ENCODE measurements around the gene C8G.

Gene C8G

GRCh38 chr9:136964833-136965422 lies 19.9 kb downstream of the C8G start:
- no peak for DNase-seq (ENCODE audit: low read depth in 4 of 4, low spot score in 1 of 4)

GRCh38 chr9:136965771-136966484 lies 20.9 kb downstream of the C8G start:
- no peak for DNase-seq (ENCODE audit: low read depth in 4 of 4, low spot score in 1 of 4)

DNA sequence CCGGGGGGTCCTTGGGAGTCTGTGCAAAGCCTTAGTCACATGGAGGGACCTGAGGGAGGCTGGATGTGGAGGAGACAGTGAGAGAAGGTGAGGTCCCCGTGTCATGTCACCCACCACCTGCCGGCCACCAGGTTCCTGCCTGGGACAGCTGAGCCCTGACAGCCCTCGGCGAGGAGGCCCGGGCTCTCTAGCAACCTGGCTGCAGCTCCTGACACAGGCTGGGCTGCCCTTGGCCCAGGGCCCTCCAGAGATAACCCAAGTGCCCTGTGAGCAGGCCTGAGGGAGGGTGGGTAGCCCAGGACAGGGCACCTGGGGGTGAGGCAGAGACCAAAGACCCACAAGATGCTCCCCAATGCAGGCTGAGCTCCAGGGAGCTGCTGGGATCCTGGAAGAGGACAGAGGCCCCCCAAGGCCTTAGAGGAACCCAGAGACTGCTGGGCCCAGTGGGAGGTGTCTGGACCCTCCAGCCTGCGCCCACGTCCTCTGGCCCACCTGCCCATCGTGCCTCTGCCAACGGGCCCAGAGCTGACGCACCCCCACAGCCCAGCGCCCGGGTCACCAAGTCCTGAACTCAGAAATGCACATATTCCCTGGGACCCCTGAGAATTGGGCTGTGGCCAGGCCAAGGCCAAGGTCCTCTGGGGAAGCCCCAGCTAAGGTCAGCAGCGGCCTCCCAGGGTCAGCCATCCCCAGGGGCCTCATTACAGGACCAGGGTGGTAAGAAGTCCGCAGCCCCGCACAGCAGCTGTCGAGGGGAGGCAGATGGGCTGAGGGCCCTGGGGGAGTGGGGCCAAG lies 23.5 kb downstream of the C8G start:
- DNase-seq (ENCODE audit: low read depth in 4 of 4, low spot score in 1 of 4) = no peak

DNA sequence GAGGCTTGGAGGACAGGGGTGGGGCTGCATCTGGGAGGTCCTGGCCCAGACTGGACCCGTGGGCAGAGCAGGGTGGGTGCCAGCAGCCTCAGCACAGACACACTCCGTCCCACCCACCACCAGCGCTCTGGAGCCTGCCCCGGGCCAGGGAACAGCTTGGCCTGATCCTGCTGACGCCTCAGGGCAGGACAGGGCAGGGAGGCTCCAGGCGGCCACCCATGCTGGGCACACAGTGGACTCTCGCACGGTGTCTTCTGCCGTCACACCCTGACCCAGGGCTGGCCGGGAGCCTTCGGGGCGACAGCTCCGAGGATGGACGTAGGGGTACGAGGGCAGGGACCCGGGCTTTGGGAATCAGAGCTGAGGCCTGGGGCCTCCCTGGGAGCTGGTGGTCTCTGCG lies 24.1 kb downstream of the C8G start:
- no peak for DNase-seq (ENCODE audit: low read depth in 4 of 4, low spot score in 1 of 4)

GRCh38 chr9:136969774-136970173 lies 24.7 kb downstream of the C8G start:
- DNase-seq (ENCODE audit: low read depth in 4 of 4, low spot score in 1 of 4) = no peak

DNA sequence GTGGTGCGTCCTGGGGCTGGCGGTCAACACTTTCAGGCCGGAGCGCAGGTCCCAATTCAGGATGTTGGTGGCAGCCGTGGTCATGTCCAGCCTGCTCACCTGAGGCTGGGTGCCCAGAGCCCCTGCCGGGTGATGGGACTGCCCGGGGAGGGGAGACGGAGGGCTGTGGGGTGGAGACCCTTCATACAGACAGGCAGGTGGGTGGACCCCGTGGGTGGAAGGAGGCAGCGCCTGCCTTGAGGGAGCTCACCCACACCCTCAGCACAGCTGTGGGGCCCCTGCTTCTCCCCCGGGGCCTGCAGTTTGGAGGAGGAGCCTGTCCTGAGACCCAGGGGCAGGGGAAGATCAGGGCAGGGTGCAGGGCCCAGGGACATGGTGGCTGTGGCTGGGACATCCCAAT lies 25.3 kb downstream of the C8G start:
- DNase-seq (ENCODE audit: low read depth in 4 of 4, low spot score in 1 of 4) = no peak

DNA sequence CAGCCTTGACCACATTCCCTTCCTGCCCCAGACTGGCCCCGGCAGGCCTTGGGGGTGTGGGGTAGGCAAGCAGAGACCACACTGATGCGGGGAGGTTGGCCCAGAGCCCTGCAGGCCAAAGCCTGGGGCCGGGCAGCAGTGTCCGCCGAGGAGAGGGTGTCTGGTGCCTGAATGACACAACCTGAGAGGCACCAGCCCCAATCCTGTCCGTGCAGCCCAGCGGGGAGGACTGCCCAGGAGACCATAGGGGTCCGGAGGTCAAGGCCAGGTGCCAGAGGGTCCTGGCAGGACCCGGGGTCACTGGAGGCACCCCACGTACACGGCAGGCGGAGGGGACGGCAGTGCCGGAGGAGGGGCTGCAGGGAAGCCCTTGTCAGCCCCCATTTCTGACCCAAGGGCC lies 26.7 kb downstream of the C8G start:
- DNase-seq (ENCODE audit: low read depth in 4 of 4, low spot score in 1 of 4) = no peak

GRCh38 chr9:136972335-136972734 lies 27.3 kb downstream of the C8G start:
- DNase-seq (ENCODE audit: low read depth in 4 of 4, low spot score in 1 of 4) = no peak

- DNase-seq (ENCODE audit: low read depth in 4 of 4, low spot score in 1 of 4) = no peak
Measured at GRCh38 chr9:136972743-136973142, 27.7 kb downstream of the C8G start.

DNA sequence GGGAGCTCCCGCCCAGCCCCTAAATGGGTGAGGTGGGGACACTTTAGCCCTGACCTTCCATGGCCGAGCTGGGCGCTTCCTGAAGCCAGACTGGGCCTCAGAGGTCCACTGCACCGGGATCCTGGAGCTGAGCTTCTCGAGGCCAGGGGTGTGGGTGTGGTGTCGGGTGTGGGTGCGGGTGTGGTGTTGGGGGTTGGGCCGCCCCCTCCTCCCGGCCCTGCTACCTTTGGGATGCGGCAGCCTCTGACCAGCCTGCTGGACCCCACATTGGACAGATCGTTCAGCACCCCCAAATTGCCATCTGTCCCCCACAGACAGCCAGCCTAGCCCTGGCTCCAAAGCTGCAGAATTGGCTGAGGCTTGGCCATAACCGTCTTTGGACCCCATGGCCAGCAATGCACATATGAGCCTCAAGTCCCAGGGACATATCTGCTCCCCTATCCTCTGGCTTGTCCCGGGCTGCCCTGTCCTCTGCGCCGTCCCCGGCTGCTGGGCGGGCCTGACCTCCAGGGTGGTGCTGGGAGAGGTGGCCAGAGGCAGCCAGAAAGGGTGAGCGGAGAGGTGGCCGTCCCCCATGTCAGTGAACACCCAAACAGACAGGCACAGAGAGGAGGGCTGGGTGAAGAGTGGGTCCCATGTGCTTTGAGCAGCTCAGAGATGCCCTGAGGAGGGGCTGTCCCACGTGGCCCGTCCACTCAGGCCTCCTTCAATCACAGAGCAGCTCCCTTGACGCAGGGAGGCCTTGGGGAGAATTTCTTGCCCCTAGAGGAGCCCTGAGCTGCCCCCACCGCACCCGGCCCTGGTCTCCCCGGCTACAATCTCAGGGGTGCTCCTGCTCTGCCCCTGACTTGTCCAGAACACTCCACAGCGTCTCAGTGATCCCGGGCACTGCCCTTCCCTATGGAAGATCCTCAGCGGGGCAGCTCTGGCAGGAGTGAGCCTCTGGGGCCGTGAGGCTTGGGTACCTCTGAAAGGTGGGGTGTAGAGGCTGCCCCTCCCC lies 28.9 kb downstream of the C8G start:
- no peak for DNase-seq (ENCODE audit: low read depth in 4 of 4, low spot score in 1 of 4)

GRCh38 chr9:136974817-136975535 lies 29.9 kb downstream of the C8G start:
- DNase-seq (ENCODE audit: low read depth in 4 of 4, low spot score in 1 of 4) = no peak

DNA sequence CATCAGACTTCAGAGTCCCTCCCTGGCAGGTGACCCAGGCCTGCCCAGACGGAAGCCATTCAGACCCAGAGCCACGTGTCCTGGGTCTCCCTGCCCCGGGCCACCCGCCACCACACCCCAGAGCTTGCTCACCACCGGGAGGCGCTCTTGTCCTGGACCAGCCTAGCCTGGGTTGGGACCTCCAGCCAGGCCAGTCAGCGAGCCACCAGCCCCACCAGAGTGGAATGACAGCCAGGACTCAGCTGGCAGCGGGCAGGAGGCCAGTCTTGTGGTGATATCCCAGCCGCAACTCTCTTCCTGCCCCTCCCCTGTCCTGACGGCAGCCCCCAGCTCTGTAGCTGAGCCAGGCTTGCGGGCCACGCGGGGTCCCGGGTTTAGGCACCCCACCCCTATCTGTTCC lies 30.6 kb downstream of the C8G start:
- DNase-seq (ENCODE audit: low read depth in 4 of 4, low spot score in 1 of 4) = no peak

- DNase-seq (ENCODE audit: low read depth in 4 of 4, low spot score in 1 of 4) = no peak
Measured at GRCh38 chr9:136977223-136977622, 32.2 kb downstream of the C8G start, which contains the start of gene PTGDS. PTGDS (plus strand) TSS chr9:136977504; CDS start chr9:136977579, 75 bp downstream.

DNA sequence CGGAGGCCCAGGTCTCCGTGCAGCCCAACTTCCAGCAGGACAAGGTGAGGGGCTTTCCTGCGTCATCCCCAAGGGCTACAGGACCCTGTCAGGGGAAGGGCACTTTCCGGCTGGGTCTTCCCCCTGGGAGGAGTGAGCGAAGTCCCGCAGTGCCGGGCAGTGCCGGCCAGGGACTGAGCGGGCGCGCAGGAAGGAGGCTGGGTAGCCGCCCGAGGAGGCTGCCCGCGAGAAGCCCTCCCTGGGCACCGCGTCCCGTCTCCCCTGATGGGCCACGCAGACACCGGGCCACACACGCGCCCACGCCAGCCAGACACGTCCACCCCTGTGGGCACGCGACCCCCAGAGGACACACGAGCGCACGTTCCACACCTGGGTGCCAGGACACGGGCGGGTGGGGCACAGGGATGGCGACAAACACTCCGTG lies 32.6 kb downstream of the C8G start:
- no peak for DNase-seq (ENCODE audit: low read depth in 4 of 4, low spot score in 1 of 4)

DNA sequence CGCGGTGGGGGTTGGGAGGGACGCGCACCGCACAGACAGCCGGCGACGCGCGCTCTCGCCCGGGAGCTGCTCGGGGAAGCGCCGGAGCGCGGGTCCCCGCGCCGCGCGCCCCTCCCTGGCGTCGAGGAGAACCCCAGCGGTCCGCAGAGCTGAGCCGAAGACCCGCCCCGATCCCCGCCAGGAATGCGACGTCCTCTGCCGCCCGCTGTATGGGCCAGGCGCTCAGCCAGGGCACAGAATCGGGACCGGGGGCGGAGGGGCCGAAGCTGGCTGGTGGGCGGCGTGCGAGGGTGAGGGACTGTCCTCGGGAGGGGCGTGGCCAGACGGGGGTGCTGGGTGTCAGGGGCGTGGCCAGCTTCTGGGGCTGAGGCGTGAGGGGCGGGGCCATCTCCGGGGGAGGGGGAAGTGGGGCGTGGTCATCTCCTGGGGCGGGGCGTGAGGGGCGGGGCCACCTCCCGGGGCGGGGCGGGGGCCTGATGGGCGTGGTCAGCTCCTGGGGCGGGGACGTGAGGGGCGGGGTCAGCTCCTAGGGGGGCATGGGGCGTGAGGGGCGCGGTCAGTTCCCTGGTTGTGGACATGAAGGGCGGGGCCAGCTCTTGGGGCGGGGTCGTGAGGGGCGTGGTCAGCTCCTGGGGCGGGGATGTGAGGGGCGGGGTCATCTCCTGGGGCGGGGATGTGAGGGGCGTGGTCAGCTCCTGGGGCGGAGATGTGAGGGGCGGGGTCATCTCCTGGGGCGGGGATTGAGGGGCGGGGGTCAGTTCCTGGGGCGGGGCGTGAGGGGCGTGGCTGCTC lies 33.2 kb downstream of the C8G start:
- peak; percentile 30 to 53 (median 42) for DNase-seq (ENCODE audit: low read depth in 4 of 4, low spot score in 1 of 4)

GRCh38 chr9:136978865-136979544 lies 34.0 kb downstream of the C8G start:
- DNase-seq (ENCODE audit: low read depth in 4 of 4, low spot score in 1 of 4) = no peak

DNA sequence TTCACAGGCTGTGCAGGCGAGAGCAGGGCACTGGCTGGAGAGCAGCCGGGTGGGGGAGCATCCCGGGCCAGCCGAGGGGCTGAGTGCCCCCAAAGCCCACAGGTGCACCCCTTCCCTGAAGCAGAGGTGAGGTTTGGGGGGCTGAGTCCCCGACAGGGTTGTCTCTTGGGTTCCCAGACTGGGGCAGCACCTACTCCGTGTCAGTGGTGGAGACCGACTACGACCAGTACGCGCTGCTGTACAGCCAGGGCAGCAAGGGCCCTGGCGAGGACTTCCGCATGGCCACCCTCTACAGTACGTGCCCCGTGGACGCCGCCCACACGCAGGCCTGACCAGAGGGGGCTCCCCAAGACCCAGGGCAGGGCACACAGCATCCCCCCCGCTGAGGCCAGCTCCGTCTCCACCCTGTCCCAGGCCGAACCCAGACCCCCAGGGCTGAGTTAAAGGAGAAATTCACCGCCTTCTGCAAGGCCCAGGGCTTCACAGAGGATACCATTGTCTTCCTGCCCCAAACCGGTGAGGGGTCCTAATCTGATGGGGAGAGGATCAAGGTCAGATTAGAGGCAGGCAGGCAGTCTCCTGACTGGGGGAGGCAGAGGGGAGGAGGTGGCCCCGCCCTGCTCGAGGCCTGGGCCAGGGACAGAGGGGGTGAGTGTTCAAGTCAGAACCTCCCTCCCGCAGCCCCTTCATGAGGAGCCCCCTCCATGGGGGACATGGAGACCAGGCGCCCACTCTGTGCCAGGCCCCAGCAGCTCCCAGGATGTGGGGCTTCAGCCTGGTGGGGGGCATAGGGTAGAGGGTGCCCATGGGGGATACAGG lies 34.9 kb downstream of the C8G start:
- DNase-seq (ENCODE audit: low read depth in 4 of 4, low spot score in 1 of 4) = no peak

All from stimulated activated CD4-positive, alpha-beta T cell treated with anti-CD3 and anti-CD28 coated beads, Interleukin-1b, Interleukin-23, amount 100 ng/mL, for 24 hours (primary cell).